K562 (cell line): Measurements from ENCODE around the gene CROCC2. TPM values are rescaled to one million over a fixed set of nuclear protein-coding genes. Genes with fewer than 3 reads are reported as not detected.

Source experiments
- ATAC-seq: fragments of 200-7000 bp; cut with Tn5 transposase; 3 replicates; pipeline ENCODE4 v1.9.1; 2020; ENCODE audit warnings: moderate library complexity
- BruUV-seq: library from RNA; stranded (reverse); fragments of 400-500 nt; replicated peaks from 2 replicates; lab custom pipeline; 2021; lab: Mats Ljungman, UMichigan
- CTCF ChIA-PET: fragments of 300-600 bp; formaldehyde crosslinking; extraction: SDS; loops from one replicate; lab custom pipeline; 2021; ENCODE audit warnings: low intra/inter-chr PET ratio; lab: Yijun Ruan, JAX
- POLR2A ChIA-PET: fragments of 300-600, 350-650 bp; sonication (Branson Sonifier 250); formaldehyde crosslinking; extraction: SDS; loops from one replicate; lab custom pipeline; 2021; ENCODE audit warnings: antibody characterized with exemption, inconsistent platforms; lab: Yijun Ruan, JAX
- DNase-seq, 4 experiments: peaks; one replicate each; pipeline versions ENCODE4 v3.0.0 to v3.0.0-alpha.2; 2011 to 2018; ENCODE audit warnings: low spot score in 3 of 4, mixed read lengths in 3 of 4; ENCODE audit errors: extremely low read depth in 1 of 4
- FAIRE-seq: peaks from 2 replicates; lab custom pipeline; 2011; peaks lifted over from hg19 to GRCh38; lab: Jason Lieb, UNC
- H2AFZ ChIP-seq: 2 replicates; pipeline ENCODE4 v1.6.0; 2011; ENCODE audit warnings: low read depth, low read length, control low read depth, inconsistent platforms
- H3K27ac ChIP-seq: fragments of 200-600 bp; 3 replicates; pipeline ENCODE4 v1.8.0; 2011; ENCODE audit warnings: low read depth, mild to moderate bottlenecking, control low read depth, inconsistent platforms, low read length, moderate library complexity, mixed read lengths; ENCODE audit errors: extremely low read depth
- H3K27me3 ChIP-seq, 2 experiments: fragments of 300-600 bp in 1 of 2; 2 replicates in 1 of 2; 3 replicates in 1 of 2; pipeline versions ENCODE4 v1.6.0 to v1.8.0; 2011; ENCODE audit warnings: inconsistent platforms in 2 of 2, low read length in 2 of 2, mild to moderate bottlenecking in 1 of 2, mixed read lengths in 1 of 2, moderate library complexity in 1 of 2; ENCODE audit not compliant: control insufficient read depth in 2 of 2, insufficient read depth in 2 of 2
- H3K36me3 ChIP-seq: fragments of 300-600 bp; 3 replicates; pipeline ENCODE4 v1.8.0; 2011; ENCODE audit warnings: mild to moderate bottlenecking, low read length, inconsistent platforms; ENCODE audit not compliant: control insufficient read depth, insufficient read depth
- H3K4me1 ChIP-seq, 2 experiments: fragments of 200-600 bp in 1 of 2; replicated peaks in 1 of 2; 2 replicates in 1 of 2; 3 replicates in 1 of 2; pipeline versions ENCODE4 v1.5.1 to v1.8.0; 2011; ENCODE audit warnings: inconsistent platforms in 2 of 2, low read length in 2 of 2, mild to moderate bottlenecking in 1 of 2, mixed read lengths in 1 of 2, moderate library complexity in 1 of 2; ENCODE audit not compliant: control insufficient read depth in 2 of 2, insufficient read depth in 2 of 2
- H3K4me2 ChIP-seq: 2 replicates; pipeline ENCODE4 v1.6.1; 2011; ENCODE audit warnings: low read length, control low read depth, inconsistent platforms, mixed read lengths; ENCODE audit not compliant: insufficient read depth
- H3K4me3 ChIP-seq: fragments of 200-600 bp; sonication (generic), shearing (Covaris generic); 2 replicates; pipeline ENCODE4 v1.5.1; 2016; ENCODE audit warnings: control low read depth, inconsistent platforms
- H3K79me2 ChIP-seq: fragments of 200-600 bp; 3 replicates; pipeline ENCODE4 v1.8.0; 2011; ENCODE audit warnings: low read length, inconsistent platforms; ENCODE audit not compliant: control insufficient read depth, insufficient read depth
- H3K9ac ChIP-seq, 2 experiments: 2 replicates each; pipeline versions ENCODE4 v1.6.0 to v1.6.1; 2011; ENCODE audit warnings: low read depth in 2 of 2, low read length in 2 of 2, control low read depth in 1 of 2, inconsistent platforms in 1 of 2, mild to moderate bottlenecking in 1 of 2, mixed read lengths in 1 of 2; ENCODE audit not compliant: insufficient read depth in 1 of 2
- H3K9me1 ChIP-seq: one replicate; pipeline ENCODE4 v1.6.0; 2011; ENCODE audit warnings: inconsistent platforms, mild to moderate bottlenecking, low read length, moderate library complexity; ENCODE audit not compliant: control insufficient read depth, insufficient read depth
- H3K9me3 ChIP-seq: replicated peaks from 2 replicates; pipeline ENCODE4 v1.5.1; 2011; ENCODE audit warnings: low read depth, low read length, inconsistent platforms; ENCODE audit not compliant: control insufficient read depth, insufficient read depth
- H4K20me1 ChIP-seq: replicated peaks from 2 replicates; pipeline ENCODE4 v1.6.1; 2011; ENCODE audit warnings: low read length, inconsistent platforms, mixed read lengths; ENCODE audit not compliant: control insufficient read depth, insufficient read depth
- E2F3 ChIP-seq: fragments of 250-450 bp; sonication (Bioruptor Pico); IDR thresholded peaks from 2 replicates; pipeline ENCODE4 v1.4.0; 2020; ENCODE audit warnings: mild to moderate bottlenecking
- EZH2 ChIP-seq: IDR thresholded peaks from 2 replicates; pipeline ENCODE4 v1.6.1; 2012; ENCODE audit warnings: low read depth, mild to moderate bottlenecking, inconsistent platforms, low read length, borderline replicate concordance
- L3MBTL2 ChIP-seq: fragments of 450-650 bp; IDR thresholded peaks from 2 replicates; pipeline ENCODE4 v1.6.1; 2016; ENCODE audit warnings: mild to moderate bottlenecking, moderate library complexity
- POU5F1 ChIP-seq: fragments of 150-350 bp; IDR thresholded peaks from 2 replicates; pipeline ENCODE4 v1.6.1; 2014; ENCODE audit warnings: borderline replicate concordance, low read length, low read depth, mild to moderate bottlenecking; ENCODE audit not compliant: partially characterized antibody
- SAP30 ChIP-seq: fragments of 200-600 bp; sonication (generic); IDR thresholded peaks from 2 replicates; pipeline ENCODE4 v1.6.1; 2012; ENCODE audit warnings: borderline replicate concordance, low read depth, mild to moderate bottlenecking, moderate library complexity, low read length, control low read depth, inconsistent platforms; ENCODE audit not compliant: insufficient read depth, poor library complexity, severe bottlenecking
- SP1 ChIP-seq: sonication (generic); formaldehyde crosslinking; IDR thresholded peaks from 2 replicates; pipeline ENCODE4 v1.8.1; 2022; ENCODE audit warnings: mild to moderate bottlenecking, missing genetic modification reagents
- SRSF7 ChIP-seq: fragments of 200-400 bp; formaldehyde crosslinking; optimal IDR thresholded peaks from 2 replicates; pipeline ENCODE3; 2017; ENCODE audit warnings: mild to moderate bottlenecking, low read depth, low read length
- TOE1 ChIP-seq, 2 experiments: fragments of 450-650 bp in 1 of 2; sonication (generic) in 1 of 2; formaldehyde crosslinking in 1 of 2; IDR thresholded peaks; 2 replicates each; pipeline versions ENCODE4 v1.7.1 to v1.8.0; 2016 to 2022; ENCODE audit warnings: borderline replicate concordance in 2 of 2, mild to moderate bottlenecking in 2 of 2, antibody characterized with exemption in 1 of 2, inconsistent platforms in 1 of 2, low read depth in 1 of 2, missing genetic modification reagents in 1 of 2, moderate library complexity in 1 of 2
- ZC3H11A ChIP-seq: IDR thresholded peaks from 2 replicates; pipeline ENCODE4 v1.6.1; 2012; ENCODE audit warnings: low read depth, low read length, improper control_type of control experiment
- ZFP30 ChIP-seq: fragments of 250-450 bp; sonication (Bioruptor Pico); IDR thresholded peaks from 2 replicates; pipeline ENCODE4 v1.8.0; 2022; ENCODE audit warnings: moderate library complexity, mild to moderate bottlenecking, inconsistent platforms, borderline replicate concordance
- ZNF316 ChIP-seq: fragments of 450-650 bp; IDR thresholded peaks from 2 replicates; pipeline ENCODE4 v1.6.1; 2016
- ZNF764 ChIP-seq: fragments of 250-450 bp; sonication (Bioruptor Pico); IDR thresholded peaks from 2 replicates; pipeline ENCODE4 v1.4.0; 2020; ENCODE audit warnings: low read depth, mild to moderate bottlenecking, moderate library complexity
- WGBS: fragments of 100-300 bp; shearing (Covaris generic); methylation state at CpG from one replicate; pipeline ENCODE4 v1.1.6; 2016; ENCODE audit warnings: low coverage, mixed read lengths; ENCODE audit not compliant: insufficient coverage; ENCODE audit errors: missing lambda C conversion rate; 5-methylcytosine and 5-hydroxymethylcytosine counted together
- in situ Hi-C: fragments of 300-500 bp; cut with MboI; formaldehyde crosslinking; loops from 4 replicates; pipeline ENCODE4 v1.15.0; 2018; ENCODE audit warnings: inconsistent platforms, mixed read lengths
- intact Hi-C: fragments of 100-400 bp; cut with micrococcal nuclease; formaldehyde crosslinking; loops from 2 replicates; pipeline ENCODE4 v1.14.2; 2022
- polyA plus RNA-seq, 8 experiments: library from polyadenylated mRNA; depleted of rRNA in 4 of 8; stranded (reverse) in 5 of 8; unstranded in 3 of 8; fragments of >200 nt; fragmentation: Nextera tagmentation in 2 of 8; fragmentation: Illumina TruSeq in 1 of 8; extraction: Ambion mirVana in 2 of 8; extraction: Trizol in 1 of 8; gene quantifications; 2 replicates each; pipeline versions ENCODE4 v1.2.1 to v1.2.3, GENCODE V29; 2011 to 2014; ENCODE audit warnings: inconsistent platforms in 1 of 8, missing spikeins in 1 of 8
- total RNA-seq, 7 experiments: library from RNA; depleted of rRNA in 6 of 7; stranded (reverse); fragments of >200 nt in 6 of 7; fragmentation: Illumina TruSeq in 2 of 7; extraction: Trizol in 2 of 7; gene quantifications; 2 replicates each; pipeline versions ENCODE4 v1.2.1 to v1.2.3, GENCODE V29; 2011 to 2021; ENCODE audit warnings: low replicate concordance in 1 of 7
- TF ChIP-seq, protein P1 (sequence below): sonication (generic); formaldehyde crosslinking; IDR thresholded peaks from 2 replicates; pipeline ENCODE4 v1.8.0; 2022; ENCODE audit warnings: missing genetic modification reagents, mild to moderate bottlenecking, borderline replicate concordance
- TF ChIP-seq, protein P2 (sequence below): IDR thresholded peaks from 2 replicates; pipeline ENCODE4 v1.6.1; 2016; ENCODE audit warnings: missing genetic modification characterization, missing compliant biosample characterization
- TF ChIP-seq, protein P3 (sequence below): IDR thresholded peaks from 3 replicates; pipeline ENCODE4 v1.6.1; 2011; ENCODE audit warnings: borderline replicate concordance, mild to moderate bottlenecking; ENCODE audit not compliant: insufficient read length, insufficient read depth
- TF ChIP-seq, protein P4 (sequence below): sonication (generic); formaldehyde crosslinking; IDR thresholded peaks from 2 replicates; pipeline ENCODE4 v1.8.1; 2023; ENCODE audit warnings: mild to moderate bottlenecking, missing genetic modification reagents

Gene CROCC2
- total and polyA plus RNA-seq, 9 of the 15 experiments (the other 6 are each of a cell fraction or from before 2014, with no cell fraction given), result not detected

DNA sequence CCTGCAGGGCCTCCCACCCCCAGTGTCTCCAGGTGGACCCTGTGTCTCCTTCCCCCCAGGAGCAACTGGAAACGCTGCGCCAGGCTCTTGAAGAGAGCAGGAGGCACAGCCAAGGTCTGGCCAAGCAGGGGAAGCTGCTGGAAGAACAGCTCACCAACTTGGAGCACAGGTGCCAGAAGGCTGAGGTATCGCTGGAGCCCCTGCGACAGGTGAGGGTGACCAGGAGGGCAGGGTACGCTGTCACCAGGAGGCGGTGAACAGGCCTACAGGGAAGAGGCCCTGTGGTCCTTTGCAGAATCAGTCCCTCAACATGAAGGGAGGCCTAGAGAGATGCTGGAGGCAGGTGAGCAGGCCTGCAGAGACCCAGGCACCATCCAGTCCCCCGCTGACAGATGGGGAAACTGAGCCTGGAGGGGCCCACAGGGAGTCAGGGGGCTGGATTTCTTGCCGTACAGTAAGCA is 76.7 kb downstream of the CROCC2 start:
- no peak overlapping the region for H3K4me2 ChIP-seq

More for the DNA sequence above, 76.7 kb downstream of the CROCC2 start:
- no peak overlapping the region for H3K9ac ChIP-seq
- CTCF ChIA-PET, result no interaction called here
- no peak overlapping the region for H3K4me3 ChIP-seq
- no TSS peak for BruUV-seq
- H3K27me3 ChIP-seq, result peaks cover 0 to 15% of the 10 kb centered on the region in 2 experiments; a peak in 2 of 5 replicates
- intact Hi-C loops, result no loop called here
- 6% methylated on average over 8 of the region's 8 CpGs for WGBS
- H3K27ac ChIP-seq, result no peak overlapping the region
- in situ Hi-C loops, result no loop called here
- TF ChIP-seq ZNF764 (CRISPR knock-in tag) (no peak), ZFP30 (CRISPR knock-in tag) (no peak), ZC3H11A (no peak), SRSF7 (no peak), EZH2 (no peak), SAP30 (no peak), TOE1 (IDR thresholded peaks at IDR 0.05; ENCODE audit: borderline replicate concordance) (no peak), TOE1 (CRISPR knock-in tag; IDR thresholded peaks at IDR 0.05; ENCODE audit: borderline replicate concordance, low read depth) (no peak), SP1 (no peak), POU5F1 (no peak), L3MBTL2 (no peak), E2F3 (CRISPR knock-in tag) (no peak), ZNF316 (no peak)
- TF ChIP-seq, protein P1, sequence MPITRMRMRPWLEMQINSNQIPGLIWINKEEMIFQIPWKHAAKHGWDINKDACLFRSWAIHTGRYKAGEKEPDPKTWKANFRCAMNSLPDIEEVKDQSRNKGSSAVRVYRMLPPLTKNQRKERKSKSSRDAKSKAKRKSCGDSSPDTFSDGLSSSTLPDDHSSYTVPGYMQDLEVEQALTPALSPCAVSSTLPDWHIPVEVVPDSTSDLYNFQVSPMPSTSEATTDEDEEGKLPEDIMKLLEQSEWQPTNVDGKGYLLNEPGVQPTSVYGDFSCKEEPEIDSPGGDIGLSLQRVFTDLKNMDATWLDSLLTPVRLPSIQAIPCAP (CRISPR knock-in tag), result no peak
- TF ChIP-seq, protein P2, sequence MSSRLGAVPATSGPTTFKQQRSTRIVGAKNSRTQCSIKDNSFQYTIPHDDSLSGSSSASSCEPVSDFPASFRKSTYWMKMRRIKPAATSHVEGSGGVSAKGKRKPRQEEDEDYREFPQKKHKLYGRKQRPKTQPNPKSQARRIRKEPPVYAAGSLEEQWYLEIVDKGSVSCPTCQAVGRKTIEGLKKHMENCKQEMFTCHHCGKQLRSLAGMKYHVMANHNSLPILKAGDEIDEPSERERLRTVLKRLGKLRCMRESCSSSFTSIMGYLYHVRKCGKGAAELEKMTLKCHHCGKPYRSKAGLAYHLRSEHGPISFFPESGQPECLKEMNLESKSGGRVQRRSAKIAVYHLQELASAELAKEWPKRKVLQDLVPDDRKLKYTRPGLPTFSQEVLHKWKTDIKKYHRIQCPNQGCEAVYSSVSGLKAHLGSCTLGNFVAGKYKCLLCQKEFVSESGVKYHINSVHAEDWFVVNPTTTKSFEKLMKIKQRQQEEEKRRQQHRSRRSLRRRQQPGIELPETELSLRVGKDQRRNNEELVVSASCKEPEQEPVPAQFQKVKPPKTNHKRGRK, result no peak
- TF ChIP-seq, protein P3, sequence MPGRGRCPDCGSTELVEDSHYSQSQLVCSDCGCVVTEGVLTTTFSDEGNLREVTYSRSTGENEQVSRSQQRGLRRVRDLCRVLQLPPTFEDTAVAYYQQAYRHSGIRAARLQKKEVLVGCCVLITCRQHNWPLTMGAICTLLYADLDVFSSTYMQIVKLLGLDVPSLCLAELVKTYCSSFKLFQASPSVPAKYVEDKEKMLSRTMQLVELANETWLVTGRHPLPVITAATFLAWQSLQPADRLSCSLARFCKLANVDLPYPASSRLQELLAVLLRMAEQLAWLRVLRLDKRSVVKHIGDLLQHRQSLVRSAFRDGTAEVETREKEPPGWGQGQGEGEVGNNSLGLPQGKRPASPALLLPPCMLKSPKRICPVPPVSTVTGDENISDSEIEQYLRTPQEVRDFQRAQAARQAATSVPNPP, result no peak
- TF ChIP-seq, protein P4, sequence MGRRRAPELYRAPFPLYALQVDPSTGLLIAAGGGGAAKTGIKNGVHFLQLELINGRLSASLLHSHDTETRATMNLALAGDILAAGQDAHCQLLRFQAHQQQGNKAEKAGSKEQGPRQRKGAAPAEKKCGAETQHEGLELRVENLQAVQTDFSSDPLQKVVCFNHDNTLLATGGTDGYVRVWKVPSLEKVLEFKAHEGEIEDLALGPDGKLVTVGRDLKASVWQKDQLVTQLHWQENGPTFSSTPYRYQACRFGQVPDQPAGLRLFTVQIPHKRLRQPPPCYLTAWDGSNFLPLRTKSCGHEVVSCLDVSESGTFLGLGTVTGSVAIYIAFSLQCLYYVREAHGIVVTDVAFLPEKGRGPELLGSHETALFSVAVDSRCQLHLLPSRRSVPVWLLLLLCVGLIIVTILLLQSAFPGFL (CRISPR knock-in tag), result no peak
- H3K4me1 ChIP-seq, result peaks cover 0 to 7% of the 10 kb centered on the region in 2 experiments; a peak in 2 of 5 replicates
- POLR2A ChIA-PET, result interaction anchor here (0.6 kb wide), 1 partner anchor 863 kb away, joined by 4 read pairs; no protein-coding TSS in a partner anchor
- no peaks in the 10 kb centered on the region for H3K9me1 ChIP-seq
- 0 out of 2 replicates have a peak, but pooled peaks cover 6% of the 10 kb centered on the region for H4K20me1 ChIP-seq
- no peaks in the 10 kb centered on the region for H3K36me3 ChIP-seq
- ATAC-seq (no peak), DNase-seq (no peak), FAIRE-seq (no peak)
- no peaks in the 10 kb centered on the region for H3K9me3 ChIP-seq
- H3K79me2 ChIP-seq, result no peaks in the 10 kb centered on the region
- H2AFZ ChIP-seq, result no peak overlapping the region
